Keratinocyte (primary cell): Measurements from ENCODE around the gene ZNF438. TPM values are rescaled to one million over a fixed set of nuclear protein-coding genes. Genes with fewer than 3 reads are reported as not detected.
"Not testable (repeated sequence)": the region's sequence is repeated elsewhere in the genome, so short reads cannot be mapped to it uniquely, and the experiment has no call there.

ENCODE experiments used
- DNase-seq: peaks from one replicate; pipeline ENCODE4 v3.0.0-alpha.2; 2011; ENCODE audit warnings: low read depth, missing footprints, low spot score
- FAIRE-seq: peaks from 2 replicates; lab custom pipeline; 2011; peaks lifted over from hg19 to GRCh38; lab: Jason Lieb, UNC
- H2AFZ ChIP-seq: 2 replicates; pipeline ENCODE4 v1.6.0; 2012; ENCODE audit warnings: low read length, control low read depth, inconsistent platforms; ENCODE audit not compliant: control insufficient read depth
- H3K27ac ChIP-seq: 2 replicates; pipeline ENCODE4 v1.5.1; 2011; ENCODE audit warnings: low read length; ENCODE audit not compliant: control insufficient read depth, insufficient read depth
- H3K27me3 ChIP-seq: 3 replicates; pipeline ENCODE4 v1.6.0; 2011; ENCODE audit warnings: low read length; ENCODE audit not compliant: control insufficient read depth, insufficient read depth; ENCODE audit errors: extremely low read depth
- H3K36me3 ChIP-seq, 2 experiments: 2 replicates in 1 of 2; 3 replicates in 1 of 2; pipeline ENCODE4 v1.5.1; 2011; ENCODE audit warnings: low read length in 2 of 2, mild to moderate bottlenecking in 1 of 2; ENCODE audit not compliant: control insufficient read depth in 2 of 2, insufficient read depth in 2 of 2; ENCODE audit errors: extremely low read depth in 1 of 2
- H3K4me1 ChIP-seq: 3 replicates; pipeline ENCODE4 v1.5.1; 2011; ENCODE audit warnings: low read length; ENCODE audit not compliant: control insufficient read depth, insufficient read depth; ENCODE audit errors: extremely low read depth
- H3K4me2 ChIP-seq: 3 replicates; pipeline ENCODE4 v1.6.0; 2011; ENCODE audit warnings: low read depth, low read length; ENCODE audit not compliant: control insufficient read depth, insufficient read depth; ENCODE audit errors: extremely low read depth
- H3K4me3 ChIP-seq, 3 experiments: fragments of 200-600 bp in 1 of 3; sonication (generic) in 1 of 3; 2 replicates in 2 of 3; 3 replicates in 1 of 3; pipeline ENCODE4 v1.5.1; 2011 to 2016; ENCODE audit warnings: low read length in 3 of 3, mild to moderate bottlenecking in 3 of 3, control low read depth in 2 of 3, inconsistent platforms in 1 of 3, low read depth in 1 of 3, mixed read lengths in 1 of 3, mixed run types in 1 of 3, moderate library complexity in 1 of 3; ENCODE audit not compliant: control insufficient read depth in 2 of 3, insufficient read depth in 2 of 3; ENCODE audit errors: extremely low read depth in 1 of 3
- H3K79me2 ChIP-seq: 2 replicates; pipeline ENCODE4 v1.6.0; 2012; ENCODE audit warnings: low read length; ENCODE audit not compliant: control insufficient read depth, insufficient read depth
- H3K9ac ChIP-seq: 3 replicates; pipeline ENCODE4 v1.6.0; 2011; ENCODE audit warnings: low read length; ENCODE audit not compliant: control insufficient read depth, insufficient read depth; ENCODE audit errors: extremely low read depth
- H3K9me1 ChIP-seq: 3 replicates; pipeline ENCODE4 v1.6.0; 2011; ENCODE audit warnings: low read length; ENCODE audit not compliant: control insufficient read depth, insufficient read depth; ENCODE audit errors: extremely low read depth
- H3K9me3 ChIP-seq: 2 replicates; pipeline ENCODE4 v1.5.1; 2012; ENCODE audit warnings: low read depth, low read length; ENCODE audit not compliant: control insufficient read depth
- H4K20me1 ChIP-seq: 3 replicates; pipeline ENCODE4 v1.6.0; 2011; ENCODE audit warnings: low read length; ENCODE audit not compliant: control insufficient read depth, insufficient read depth; ENCODE audit errors: extremely low read depth
- EZH2 ChIP-seq: IDR thresholded peaks from one replicate; pipeline ENCODE4 v1.6.1; 2012; ENCODE audit warnings: inconsistent platforms, mild to moderate bottlenecking, low read length, moderate library complexity
- dilution Hi-C: fragments of 300-500 bp; cut with MboI; formaldehyde crosslinking; loops from one replicate; pipeline ENCODE4 v1.7.0; 2020; ENCODE audit warnings: low sequenced_read_pairs; ENCODE audit not compliant: extremely low pct_ligation_motif_present
- polyA plus RNA-seq, 5 experiments: library from polyadenylated mRNA; depleted of rRNA in 3 of 5; stranded (reverse) in 3 of 5; stranded (forward) in 1 of 5; unstranded in 1 of 5; fragments of >200 nt; gene quantifications; 1 replicate in 1 of 5; 2 replicates in 3 of 5; 3 replicates in 1 of 5; pipeline versions ENCODE4 v1.2.1 to v1.2.3, GENCODE V29; 2011 to 2012; ENCODE audit warnings: missing spikeins in 2 of 5, low read depth in 1 of 5, low replicate concordance in 1 of 5
- TF ChIP-seq, protein P1 (sequence below), 3 experiments: IDR thresholded peaks in 1 of 3; conservative IDR thresholded peaks in 1 of 3; optimal IDR thresholded peaks in 1 of 3; 2 replicates in 2 of 3; 3 replicates in 1 of 3; pipeline versions ENCODE3 to v1.5.1; 2011; ENCODE audit warnings: low read length in 3 of 3, mild to moderate bottlenecking in 3 of 3, moderate library complexity in 2 of 3, control low read depth in 1 of 3, inconsistent platforms in 1 of 3; ENCODE audit not compliant: insufficient read depth in 2 of 3; ENCODE audit errors: extremely low read depth in 1 of 3

Gene ZNF438
- polyA plus RNA-seq, 1 donor (not counting 4 experiments of a cell fraction or from before 2014, with no cell fraction given): 2.8 TPM

DNA sequence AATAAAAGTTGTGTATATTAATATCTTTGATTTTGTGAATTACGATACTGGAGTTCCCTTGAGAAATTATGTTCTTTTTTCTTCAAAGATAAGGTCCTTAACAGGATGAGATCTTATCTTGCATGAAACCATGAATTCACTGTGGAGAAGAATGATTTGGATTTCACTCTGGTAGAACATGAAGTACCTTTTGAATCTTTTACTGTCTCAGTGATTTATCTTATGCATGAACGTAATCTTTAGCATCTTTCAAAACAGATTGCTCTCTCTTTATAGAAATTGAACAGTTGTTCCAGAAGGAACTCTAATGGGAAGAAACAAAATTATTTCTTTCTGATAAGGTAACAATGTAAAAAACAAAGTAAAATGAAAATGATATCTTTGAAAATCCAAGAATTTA lies 11.0 kb upstream of the ZNF438 start:
- H3K9ac ChIP-seq: no peak overlapping the region
- H2AFZ ChIP-seq: no peak overlapping the region
- H3K27me3 ChIP-seq: no peaks in the 10 kb centered on the region
- H3K27ac ChIP-seq: no peak overlapping the region
- H3K4me1 ChIP-seq: no peaks in the 10 kb centered on the region
- dilution Hi-C loops: no loop called here
- H3K4me2 ChIP-seq: no peak overlapping the region
- no peaks in the 10 kb centered on the region for H3K9me1 ChIP-seq
- TF ChIP-seq, protein P1, sequence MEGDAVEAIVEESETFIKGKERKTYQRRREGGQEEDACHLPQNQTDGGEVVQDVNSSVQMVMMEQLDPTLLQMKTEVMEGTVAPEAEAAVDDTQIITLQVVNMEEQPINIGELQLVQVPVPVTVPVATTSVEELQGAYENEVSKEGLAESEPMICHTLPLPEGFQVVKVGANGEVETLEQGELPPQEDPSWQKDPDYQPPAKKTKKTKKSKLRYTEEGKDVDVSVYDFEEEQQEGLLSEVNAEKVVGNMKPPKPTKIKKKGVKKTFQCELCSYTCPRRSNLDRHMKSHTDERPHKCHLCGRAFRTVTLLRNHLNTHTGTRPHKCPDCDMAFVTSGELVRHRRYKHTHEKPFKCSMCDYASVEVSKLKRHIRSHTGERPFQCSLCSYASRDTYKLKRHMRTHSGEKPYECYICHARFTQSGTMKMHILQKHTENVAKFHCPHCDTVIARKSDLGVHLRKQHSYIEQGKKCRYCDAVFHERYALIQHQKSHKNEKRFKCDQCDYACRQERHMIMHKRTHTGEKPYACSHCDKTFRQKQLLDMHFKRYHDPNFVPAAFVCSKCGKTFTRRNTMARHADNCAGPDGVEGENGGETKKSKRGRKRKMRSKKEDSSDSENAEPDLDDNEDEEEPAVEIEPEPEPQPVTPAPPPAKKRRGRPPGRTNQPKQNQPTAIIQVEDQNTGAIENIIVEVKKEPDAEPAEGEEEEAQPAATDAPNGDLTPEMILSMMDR (optimal IDR thresholded peaks at IDR 0.05 in 1 of 3, IDR thresholded peaks at IDR 0.05 in 1 of 3, conservative IDR thresholded peaks at IDR 0.05 in 1 of 3; ENCODE audit: extremely low read depth in 1 of 3, insufficient read depth in 2 of 3, low read length in 3 of 3): no peak
- TF ChIP-seq EZH2: no peak
- FAIRE-seq (no peak), DNase-seq (no peak)
- no peaks in the 10 kb centered on the region for H4K20me1 ChIP-seq
- no peaks in the 10 kb centered on the region for H3K79me2 ChIP-seq
- no peaks in the 10 kb centered on the region for H3K36me3 ChIP-seq
- no peaks in the 10 kb centered on the region for H3K9me3 ChIP-seq
- no peak overlapping the region for H3K4me3 ChIP-seq

DNA sequence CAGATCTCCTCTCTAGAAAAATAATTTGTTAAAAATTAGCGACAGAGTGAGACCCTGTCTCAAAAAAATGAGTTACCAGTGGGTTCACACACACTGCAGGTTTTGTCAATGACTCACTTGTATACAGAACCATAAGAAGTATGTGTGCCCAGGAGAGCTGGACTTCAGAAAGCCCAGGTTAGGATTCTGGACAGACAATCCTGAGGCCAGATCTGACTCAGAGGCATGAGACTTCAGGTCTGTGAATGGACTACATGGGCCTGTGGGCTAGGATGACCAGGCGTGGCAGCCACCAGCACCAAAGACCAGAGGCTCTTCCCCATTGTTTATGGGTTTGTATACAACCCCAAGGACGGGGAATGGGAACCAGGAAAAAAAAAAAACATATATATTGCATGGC lies 9.3 kb upstream of the ZNF438 start:
- dilution Hi-C loops: no loop called here
- Histone ChIP-seq H2AFZ (no peak overlapping the region), H3K4me3 (no peak overlapping the region), H3K9me1 (no peaks in the 10 kb centered on the region), H3K9me3 (no peaks in the 10 kb centered on the region), H3K4me1 (no peaks in the 10 kb centered on the region), H3K27ac (no peak overlapping the region), H3K4me2 (no peak overlapping the region), H3K27me3 (no peaks in the 10 kb centered on the region), H3K9ac (no peak overlapping the region), H3K36me3 (no peaks in the 10 kb centered on the region), H3K79me2 (no peaks in the 10 kb centered on the region), H4K20me1 (no peaks in the 10 kb centered on the region)
- FAIRE-seq (no peak), DNase-seq (no peak)
- TF ChIP-seq EZH2: no peak
- TF ChIP-seq, protein P1 (optimal IDR thresholded peaks at IDR 0.05 in 1 of 3, IDR thresholded peaks at IDR 0.05 in 1 of 3, conservative IDR thresholded peaks at IDR 0.05 in 1 of 3; ENCODE audit: extremely low read depth in 1 of 3, insufficient read depth in 2 of 3, low read length in 3 of 3): no peak

DNA sequence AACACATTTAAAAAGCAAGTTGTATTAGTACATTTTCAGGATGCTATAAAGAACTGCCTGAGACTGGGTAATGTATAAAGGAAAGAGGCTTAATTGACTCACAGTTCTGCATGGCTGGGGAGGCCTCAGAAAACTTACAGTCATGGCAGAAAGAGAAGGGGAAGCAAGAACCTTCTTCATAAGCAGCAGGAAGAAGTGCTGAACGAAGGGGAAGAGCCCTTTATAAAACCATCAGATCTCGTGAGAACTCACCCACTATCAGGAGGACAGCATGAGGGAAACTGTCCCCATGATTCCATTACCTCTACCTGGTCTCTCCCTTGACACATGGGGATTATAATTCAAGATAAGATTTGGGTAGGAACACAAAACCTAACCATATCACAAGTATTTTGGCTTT lies 7.3 kb upstream of the ZNF438 start:
- H3K4me1 ChIP-seq, H4K20me1 ChIP-seq, dilution Hi-C loops, H3K27me3 ChIP-seq, H2AFZ ChIP-seq, H3K4me3 ChIP-seq, H3K9ac ChIP-seq, DNase-seq, H3K36me3 ChIP-seq, H3K9me1 ChIP-seq, H3K27ac ChIP-seq, H3K9me3 ChIP-seq, FAIRE-seq, H3K4me2 ChIP-seq, H3K79me2 ChIP-seq: not testable (repeated sequence)
